Measurements from ENCODE around the gene TWNK. TPM values are rescaled to one million over a fixed set of nuclear protein-coding genes. Genes with fewer than 3 reads are reported as not detected.
A peak's percentile ranks its signal among the peaks of the same experiment; 100 is the strongest.

Gene TWNK
- polyA plus RNA-seq (2013, experiment 1 of 2), result 2.6 TPM
- polyA plus RNA-seq (2013, experiment 2 of 2), result 2.5 TPM

GRCh38 chr10:100986952-100987684, at the start of gene TWNK, which contains the start of gene MRPL43:
TSS of gene TWNK (plus strand) at chr10:100987543. CDS start at chr10:100988211, 668 bp downstream.
TSS of gene MRPL43 (minus strand) at chr10:100987497. CDS start at chr10:100987443, 54 bp downstream.
- peak within 1 kb of the TSS; percentile 88 for H3K27ac ChIP-seq (ENCODE audit: low read length, poor library complexity, severe bottlenecking)
- peak within 1 kb of the TSS; percentile 39 to 83 for H3K4ac ChIP-seq (ENCODE audit: low read depth in 1 of 2, low read length in 2 of 2)
- H3K36me3 ChIP-seq (ENCODE audit: control insufficient read depth in 1 of 2, insufficient read depth in 2 of 2, low read depth in 1 of 2, low read length in 2 of 2), result peaks cover 51 to 60% of the 10 kb centered on the region in 2 experiments
- H2AFZ ChIP-seq (ENCODE audit: low read depth, low read length), result peak within 1 kb of the TSS; percentile 98
- peak within 1 kb of the TSS; percentile 67 for H4K91ac ChIP-seq (ENCODE audit: low read length)
- H2BK15ac ChIP-seq (ENCODE audit: low read depth, poor library complexity, severe bottlenecking), result no peak within 1 kb of the TSS
- H2AK5ac ChIP-seq (ENCODE audit: low read length, severe bottlenecking), result no peak within 1 kb of the TSS
- H3K14ac ChIP-seq (ENCODE audit: low read length in 2 of 2), result peak within 1 kb of the TSS in 1 of 2 experiments; percentile 95
- H2BK12ac ChIP-seq (ENCODE audit: low read length in 2 of 2), result no peak within 1 kb of the TSS
- no peaks in the 10 kb centered on the region for H3K27me3 ChIP-seq (ENCODE audit: control insufficient read depth in 1 of 2, insufficient read depth in 1 of 2, low read length in 2 of 2)
- no peak within 1 kb of the TSS for H2BK120ac ChIP-seq (ENCODE audit: low read depth, low read length)
- peak within 1 kb of the TSS; percentile 90 for H3K9ac ChIP-seq (ENCODE audit: low read length)
- 2% methylated on average over 72 of the region's 75 CpGs for WGBS
- H3K9me3 ChIP-seq (ENCODE audit: control insufficient read depth, low read length), result no peaks in the 10 kb centered on the region
- peak within 1 kb of the TSS; percentile 92 to 94 for H3K4me3 ChIP-seq (ENCODE audit: insufficient read depth in 1 of 2, low read depth in 1 of 2, low read length in 2 of 2)
- peak within 1 kb of the TSS; percentile 95 for H4K8ac ChIP-seq (ENCODE audit: low read length)
- H2BK5ac ChIP-seq (ENCODE audit: low read depth, low read length, poor library complexity, severe bottlenecking), result no peak within 1 kb of the TSS
- H3K18ac ChIP-seq (ENCODE audit: low read depth in 1 of 2, low read length in 2 of 2), result peak within 1 kb of the TSS; percentile 90 to 93
- peak within 1 kb of the TSS; percentile 60 for H3K4me2 ChIP-seq (ENCODE audit: low read length, poor library complexity, severe bottlenecking)
- peak within 1 kb of the TSS in 1 of 2 experiments; percentile 60 for H3K23ac ChIP-seq (ENCODE audit: low read length in 2 of 2)
- DNase-seq, result peak; percentile 81
- H3K79me1 ChIP-seq (replicated peaks; ENCODE audit: low read length, poor library complexity, severe bottlenecking), result peaks cover 43% of the 10 kb centered on the region
- peaks cover 24% of the 10 kb centered on the region for H3K4me1 ChIP-seq (ENCODE audit: control insufficient read depth, insufficient read depth, low read depth, low read length)

DNA sequence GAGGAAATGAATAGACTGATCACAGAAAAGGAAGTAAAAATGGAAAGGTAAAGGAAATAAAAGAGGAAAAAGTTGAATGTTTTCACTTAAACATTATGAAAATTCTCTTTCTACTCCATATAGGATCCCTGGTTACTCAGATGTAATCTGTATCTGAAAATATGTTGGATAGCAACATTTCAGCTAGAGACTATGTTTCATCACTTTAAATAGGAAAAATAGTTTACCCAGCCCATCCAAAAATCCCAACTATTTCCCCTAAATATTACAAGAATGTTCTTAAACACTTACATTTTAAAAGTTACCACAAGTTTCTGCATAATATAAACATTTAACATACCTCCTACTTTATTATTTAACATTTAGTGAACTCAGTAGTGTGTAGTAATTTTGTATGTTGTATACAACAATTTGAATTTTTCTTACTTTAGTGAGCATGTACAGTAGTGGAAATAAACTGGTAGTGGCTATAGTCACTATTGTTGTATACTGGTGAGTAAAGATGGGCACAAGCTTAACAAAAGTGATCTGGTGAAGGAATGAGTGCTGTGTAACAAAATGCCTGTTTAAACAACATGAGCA, 47.5 kb upstream of the TWNK start:
- Histone ChIP-seq H2BK12ac (ENCODE audit: low read length in 2 of 2) (peak overlapping the region in 1 of 2 experiments; percentile 6), H3K4me3 (ENCODE audit: insufficient read depth in 1 of 2, low read depth in 1 of 2, low read length in 2 of 2) (no peak overlapping the region), H2AK5ac (ENCODE audit: low read length, severe bottlenecking) (no peak overlapping the region), H3K27ac (ENCODE audit: low read length, poor library complexity, severe bottlenecking) (no peak overlapping the region), H3K36me3 (ENCODE audit: control insufficient read depth in 1 of 2, insufficient read depth in 2 of 2, low read depth in 1 of 2, low read length in 2 of 2) (peaks cover 24 to 81% of the 10 kb centered on the region in 2 experiments), H4K8ac (ENCODE audit: low read length) (no peak overlapping the region), H3K4me2 (ENCODE audit: low read length, poor library complexity, severe bottlenecking) (no peak overlapping the region), H2BK5ac (ENCODE audit: low read depth, low read length, poor library complexity, severe bottlenecking) (no peak overlapping the region), H3K27me3 (ENCODE audit: control insufficient read depth in 1 of 2, insufficient read depth in 1 of 2, low read length in 2 of 2) (no peaks in the 10 kb centered on the region), H4K91ac (ENCODE audit: low read length) (no peak overlapping the region), H3K9ac (ENCODE audit: low read length) (no peak overlapping the region), H3K14ac (ENCODE audit: low read length in 2 of 2) (no peak overlapping the region), H3K9me3 (ENCODE audit: control insufficient read depth, low read length) (no peaks in the 10 kb centered on the region), H3K4me1 (ENCODE audit: control insufficient read depth, insufficient read depth, low read depth, low read length) (peaks cover 2% of the 10 kb centered on the region), H3K23ac (ENCODE audit: low read length in 2 of 2) (no peak overlapping the region), H2AFZ (ENCODE audit: low read depth, low read length) (no peak overlapping the region), H3K18ac (ENCODE audit: low read depth in 1 of 2, low read length in 2 of 2) (no peak overlapping the region), H3K79me1 (replicated peaks; ENCODE audit: low read length, poor library complexity, severe bottlenecking) (peaks cover 8% of the 10 kb centered on the region), H2BK120ac (ENCODE audit: low read depth, low read length) (no peak overlapping the region), H2BK15ac (ENCODE audit: low read depth, poor library complexity, severe bottlenecking) (no peak overlapping the region), H3K4ac (ENCODE audit: low read depth in 1 of 2, low read length in 2 of 2) (no peak overlapping the region)
- DNase-seq, result peak; percentile 7

GRCh38 chr10:100942229-100942628, 45.1 kb upstream of the TWNK start:
- H2AFZ ChIP-seq (ENCODE audit: low read depth, low read length), result no peak overlapping the region
- H3K9me3 ChIP-seq (ENCODE audit: control insufficient read depth, low read length), result no peaks in the 10 kb centered on the region
- no peak overlapping the region for H3K4me3 ChIP-seq (ENCODE audit: insufficient read depth in 1 of 2, low read depth in 1 of 2, low read length in 2 of 2)
- H2BK15ac ChIP-seq (ENCODE audit: low read depth, poor library complexity, severe bottlenecking), result no peak overlapping the region
- no peak overlapping the region for H3K14ac ChIP-seq (ENCODE audit: low read length in 2 of 2)
- no peak overlapping the region for H3K23ac ChIP-seq (ENCODE audit: low read length in 2 of 2)
- no peak overlapping the region for H2BK5ac ChIP-seq (ENCODE audit: low read depth, low read length, poor library complexity, severe bottlenecking)
- H3K4me1 ChIP-seq (ENCODE audit: control insufficient read depth, insufficient read depth, low read depth, low read length), result peaks cover 2% of the 10 kb centered on the region
- peaks cover 22 to 95% of the 10 kb centered on the region in 2 experiments for H3K36me3 ChIP-seq (ENCODE audit: control insufficient read depth in 1 of 2, insufficient read depth in 2 of 2, low read depth in 1 of 2, low read length in 2 of 2)
- no peak overlapping the region for H2BK12ac ChIP-seq (ENCODE audit: low read length in 2 of 2)
- no peak overlapping the region for H2BK120ac ChIP-seq (ENCODE audit: low read depth, low read length)
- no peak overlapping the region for H3K27ac ChIP-seq (ENCODE audit: low read length, poor library complexity, severe bottlenecking)
- DNase-seq, result no peak
- no peak overlapping the region for H4K91ac ChIP-seq (ENCODE audit: low read length)
- WGBS, result 100% methylated on average over 3 of the region's 3 CpGs
- no peak overlapping the region for H3K4me2 ChIP-seq (ENCODE audit: low read length, poor library complexity, severe bottlenecking)
- H3K79me1 ChIP-seq (replicated peaks; ENCODE audit: low read length, poor library complexity, severe bottlenecking), result peaks cover 4% of the 10 kb centered on the region
- H3K18ac ChIP-seq (ENCODE audit: low read depth in 1 of 2, low read length in 2 of 2), result no peak overlapping the region
- no peaks in the 10 kb centered on the region for H3K27me3 ChIP-seq (ENCODE audit: control insufficient read depth in 1 of 2, insufficient read depth in 1 of 2, low read length in 2 of 2)
- no peak overlapping the region for H3K9ac ChIP-seq (ENCODE audit: low read length)
- H4K8ac ChIP-seq (ENCODE audit: low read length), result no peak overlapping the region
- H3K4ac ChIP-seq (ENCODE audit: low read depth in 1 of 2, low read length in 2 of 2), result no peak overlapping the region
- no peak overlapping the region for H2AK5ac ChIP-seq (ENCODE audit: low read length, severe bottlenecking)

- no peaks in the 10 kb centered on the region for H3K27me3 ChIP-seq (ENCODE audit: control insufficient read depth in 1 of 2, insufficient read depth in 1 of 2, low read length in 2 of 2)
- no peak overlapping the region for H2BK120ac ChIP-seq (ENCODE audit: low read depth, low read length)
- no peak overlapping the region for H2BK15ac ChIP-seq (ENCODE audit: low read depth, poor library complexity, severe bottlenecking)
- no peak overlapping the region for H2BK5ac ChIP-seq (ENCODE audit: low read depth, low read length, poor library complexity, severe bottlenecking)
- H2AFZ ChIP-seq (ENCODE audit: low read depth, low read length), result no peak overlapping the region
- no peak for DNase-seq
- peaks cover 4% of the 10 kb centered on the region for H3K79me1 ChIP-seq (replicated peaks; ENCODE audit: low read length, poor library complexity, severe bottlenecking)
- H3K4me2 ChIP-seq (ENCODE audit: low read length, poor library complexity, severe bottlenecking), result no peak overlapping the region
- no peak overlapping the region for H3K4ac ChIP-seq (ENCODE audit: low read depth in 1 of 2, low read length in 2 of 2)
- no peak overlapping the region for H2AK5ac ChIP-seq (ENCODE audit: low read length, severe bottlenecking)
- no peak overlapping the region for H2BK12ac ChIP-seq (ENCODE audit: low read length in 2 of 2)
- no peak overlapping the region for H3K18ac ChIP-seq (ENCODE audit: low read depth in 1 of 2, low read length in 2 of 2)
- no peak overlapping the region for H3K4me3 ChIP-seq (ENCODE audit: insufficient read depth in 1 of 2, low read depth in 1 of 2, low read length in 2 of 2)
- peaks cover 2% of the 10 kb centered on the region for H3K4me1 ChIP-seq (ENCODE audit: control insufficient read depth, insufficient read depth, low read depth, low read length)
- no peak overlapping the region for H3K27ac ChIP-seq (ENCODE audit: low read length, poor library complexity, severe bottlenecking)
- no peak overlapping the region for H3K9ac ChIP-seq (ENCODE audit: low read length)
- H3K9me3 ChIP-seq (ENCODE audit: control insufficient read depth, low read length), result no peaks in the 10 kb centered on the region
- H4K8ac ChIP-seq (ENCODE audit: low read length), result no peak overlapping the region
- H4K91ac ChIP-seq (ENCODE audit: low read length), result no peak overlapping the region
- H3K36me3 ChIP-seq (ENCODE audit: control insufficient read depth in 1 of 2, insufficient read depth in 2 of 2, low read depth in 1 of 2, low read length in 2 of 2), result peaks cover 22 to 95% of the 10 kb centered on the region in 2 experiments
- H3K14ac ChIP-seq (ENCODE audit: low read length in 2 of 2), result no peak overlapping the region
- no peak overlapping the region for H3K23ac ChIP-seq (ENCODE audit: low read length in 2 of 2)
Observed at GRCh38 chr10:100943508-100943907, 43.8 kb upstream of the TWNK start.

All from mesenchymal stem cell (in vitro differentiated cells and primary cell).